Suprapubic skin (tissue), 3 donors: Measurements from ENCODE around the gene C12orf56.

Experiments
- CTCF ChIP-seq, 2 donors: fragments of 200-600 bp in 1 of 2; fragments of 450-650 bp in 1 of 2; sonication (generic) in 1 of 2; IDR thresholded peaks; one replicate each; pipeline ENCODE4 v1.5.1; 2016 to 2019; ENCODE audit warnings: antibody characterized with exemption in 2 of 2, mild to moderate bottlenecking in 1 of 2, moderate library complexity in 1 of 2
- POLR2AphosphoS5 ChIP-seq, 3 donors: sonication (generic); formaldehyde crosslinking; IDR thresholded peaks; one replicate each; pipeline ENCODE4 v1.6.1; 2017; ENCODE audit warnings: antibody characterized with exemption in 3 of 3

GRCh38 chr12:64411427-64411826 is 20.9 kb upstream of the C12orf56 start:
- TF ChIP-seq CTCF (IDR thresholded peaks at IDR 0.05), result no peak
- TF ChIP-seq POLR2AphosphoS5 (IDR thresholded peaks at IDR 0.05), result no peak
